Posterior cingulate gyrus (tissue), 11 donors: ENCODE measurements around the gene INPP4A.
"Not testable (repeated sequence)": the region's sequence is repeated elsewhere in the genome, so short reads cannot be mapped to it uniquely, and the experiment has no call there.

ENCODE experiments used
- DNase-seq, 10 donors: peaks; one replicate each; pipeline versions ENCODE4 v3.0.0 to v3.0.0-alpha.2; 2020 to 2021; ENCODE audit warnings: mixed read lengths in 3 of 10
- intact Hi-C: fragments of 100-400 bp; cut with DNase I; formaldehyde crosslinking; loops from one replicate; pipeline ENCODE4 v1.15.1; 2023

Gene INPP4A

DNA sequence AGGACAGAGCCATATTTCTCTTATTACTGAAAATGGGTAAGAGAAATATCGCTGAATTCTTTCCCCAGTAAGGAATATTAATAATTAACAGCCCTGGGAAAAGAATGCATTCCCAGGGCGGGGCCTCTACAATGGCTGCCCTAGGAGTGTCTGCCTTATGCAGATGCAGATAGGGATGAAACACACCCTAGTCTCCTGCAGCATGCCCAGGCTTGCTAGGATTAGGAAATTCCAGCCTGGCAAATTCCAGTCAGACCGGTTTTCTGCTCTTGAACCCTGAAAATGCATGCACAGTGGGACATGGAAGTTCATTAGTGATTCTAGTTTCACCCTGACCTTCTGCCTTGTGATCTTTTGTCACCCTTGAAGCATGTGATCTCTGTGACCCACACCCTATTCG, 9.0 kb upstream of the INPP4A start:
- intact Hi-C loops, DNase-seq: not testable (repeated sequence)

- intact Hi-C loops: no loop called here
- no peak for DNase-seq
Measured at GRCh38 chr2:98436734-98437133, 7.9 kb upstream of the INPP4A start.

GRCh38 chr2:98438190-98439133, 6.2 kb upstream of the INPP4A start:
- intact Hi-C loops: no loop called here
- DNase-seq: no peak

DNA sequence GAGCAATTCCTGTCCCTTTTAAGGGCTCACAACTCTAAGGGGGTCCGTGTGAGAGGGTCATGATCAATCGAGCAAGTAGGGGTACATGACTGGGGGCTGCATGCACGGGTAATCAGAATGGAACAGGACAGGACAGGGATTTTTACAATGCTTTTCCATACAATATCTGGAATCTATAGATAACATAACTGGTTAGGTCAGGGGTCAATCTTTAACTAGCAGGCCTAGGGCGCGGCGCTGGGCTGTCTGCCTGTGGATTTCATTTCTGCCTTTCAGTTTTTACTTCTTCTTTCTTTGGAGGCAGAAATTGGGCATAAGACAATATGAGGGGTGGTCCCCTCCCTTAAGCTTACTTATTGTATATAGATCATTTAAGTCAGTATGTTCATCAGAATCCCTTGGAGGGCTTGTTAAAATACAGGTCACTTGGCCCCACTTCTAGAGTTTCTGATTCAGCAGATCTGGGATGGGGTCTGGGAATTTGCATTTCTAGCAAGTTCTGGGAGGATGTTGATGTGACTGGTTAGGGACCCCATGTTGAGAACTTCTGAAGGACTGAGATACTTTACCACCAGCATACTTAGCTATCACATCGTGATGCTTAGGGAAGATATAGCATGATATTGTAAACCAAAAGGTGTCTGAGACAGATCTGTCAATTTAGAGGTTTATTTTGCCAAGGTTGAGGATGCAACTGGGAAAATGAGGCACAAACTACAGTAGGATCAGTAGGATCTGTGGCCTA, 2.8 kb upstream of the INPP4A start:
- no peak for DNase-seq
- intact Hi-C loops: no loop called here

DNA sequence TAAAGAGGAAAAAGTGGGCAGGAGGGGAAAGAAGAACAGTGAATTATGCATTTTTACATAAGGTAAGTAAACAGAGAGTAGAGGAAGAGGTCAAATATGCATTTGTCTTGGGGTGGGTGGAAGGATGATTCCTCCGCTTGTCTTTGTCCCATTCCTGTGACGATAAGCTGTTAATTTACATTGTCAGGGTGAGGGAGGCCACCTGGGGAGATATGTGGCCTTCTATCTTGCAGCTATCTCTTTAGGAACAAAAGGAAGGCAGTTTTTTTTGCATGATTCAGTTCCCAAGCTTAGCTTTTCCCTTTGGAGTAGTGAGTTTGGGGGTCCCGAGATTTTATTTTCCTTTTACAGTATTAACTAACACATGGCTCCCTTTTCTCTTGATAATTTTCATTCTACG, 2.2 kb upstream of the INPP4A start:
- no peak for DNase-seq
- intact Hi-C loops: no loop called here

DNA sequence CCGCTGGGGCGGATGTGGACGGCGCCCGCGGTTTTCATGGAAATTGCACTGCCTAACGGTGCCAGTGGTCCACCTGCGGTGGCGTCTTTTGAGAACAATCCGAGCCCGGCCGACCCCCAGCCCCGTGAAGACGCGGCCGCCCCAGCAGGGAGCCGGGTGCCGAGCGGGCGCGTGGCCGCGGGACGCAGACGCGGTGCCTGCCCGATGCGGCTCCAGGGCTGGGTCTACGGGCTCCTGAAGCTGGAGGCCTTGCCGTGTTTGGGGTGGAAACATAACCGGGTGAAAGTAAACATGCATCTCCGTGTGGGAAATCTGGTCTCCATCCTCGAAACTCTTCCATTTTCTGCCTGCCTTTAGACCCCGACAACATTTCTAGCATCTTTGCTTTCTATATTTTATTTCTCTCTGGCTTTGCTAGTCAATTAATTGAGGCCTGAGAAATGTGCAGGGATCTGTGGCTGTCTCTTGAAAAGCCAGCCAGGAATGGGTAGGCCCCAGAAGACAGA, 572 bp downstream of the INPP4A start:
- DNase-seq: peak in 9 of 10 donors; percentile 14 to 90 (median 31)
- intact Hi-C loops: no loop called here

GRCh38 chr2:98445683-98446581, 1.3 kb downstream of the INPP4A start:
- DNase-seq: peak in 6 of 10 donors; percentile 24 to 88 (median 50)
- intact Hi-C loops: no loop called here

DNA sequence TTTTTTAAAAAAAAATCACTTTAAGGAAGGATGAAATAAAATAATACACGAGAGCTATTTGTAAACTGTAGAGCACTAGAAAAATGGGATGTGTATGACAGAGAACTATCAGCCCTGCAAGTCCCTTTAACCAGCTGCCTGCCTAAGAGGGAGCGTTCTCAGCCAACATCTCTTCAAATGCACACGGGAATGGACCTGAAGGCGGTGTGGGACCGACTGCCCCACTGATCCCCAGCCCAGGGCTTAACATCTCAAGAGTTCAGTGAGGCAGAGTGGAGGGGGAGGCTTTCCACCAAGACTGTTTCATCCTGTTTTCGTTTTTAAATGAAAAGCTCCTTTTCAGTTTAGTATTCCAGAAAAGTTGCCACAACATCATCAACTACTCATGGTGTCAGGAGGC, 2.2 kb downstream of the INPP4A start:
- intact Hi-C loops: no loop called here

GRCh38 chr2:98448441-98449145, 3.9 kb downstream of the INPP4A start:
- intact Hi-C loops: no loop called here
- DNase-seq: no peak

More for the DNA sequence above, 2.2 kb downstream of the INPP4A start:
- DNase-seq: no peak

DNA sequence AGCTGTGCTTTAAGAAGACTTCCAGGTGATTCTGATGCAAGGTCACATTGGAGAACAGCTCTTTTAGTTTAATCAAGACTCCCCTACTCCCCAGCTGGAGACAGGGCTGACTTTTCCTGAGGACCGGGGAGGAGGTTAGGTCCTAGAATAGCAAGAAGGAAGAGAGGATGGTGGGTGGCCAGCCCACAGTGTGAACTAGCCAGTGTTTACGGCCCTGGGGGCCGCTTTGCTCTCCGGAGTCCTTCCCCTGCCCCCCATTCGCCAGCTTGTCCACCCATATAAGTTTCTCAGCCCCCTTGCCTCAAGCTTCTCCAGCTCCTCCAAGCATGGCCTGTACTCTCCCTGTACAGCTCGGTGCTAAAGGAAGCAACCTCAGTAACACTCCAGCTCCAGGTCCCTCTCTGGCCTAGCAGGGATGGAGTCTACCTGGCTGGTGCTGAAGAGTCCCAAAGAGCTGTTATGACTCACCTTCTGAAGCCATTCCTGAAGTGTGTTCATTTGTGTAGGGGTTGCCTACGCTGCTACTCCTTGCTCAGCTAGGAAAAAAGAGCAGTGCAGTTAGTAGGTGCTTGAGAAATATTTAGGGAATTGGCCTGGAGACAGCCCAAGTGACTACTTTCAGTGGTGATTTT, 7.9 kb downstream of the INPP4A start:
- peak in 1 of 10 donors; percentile 35 for DNase-seq
- intact Hi-C loops: no loop called here

DNA sequence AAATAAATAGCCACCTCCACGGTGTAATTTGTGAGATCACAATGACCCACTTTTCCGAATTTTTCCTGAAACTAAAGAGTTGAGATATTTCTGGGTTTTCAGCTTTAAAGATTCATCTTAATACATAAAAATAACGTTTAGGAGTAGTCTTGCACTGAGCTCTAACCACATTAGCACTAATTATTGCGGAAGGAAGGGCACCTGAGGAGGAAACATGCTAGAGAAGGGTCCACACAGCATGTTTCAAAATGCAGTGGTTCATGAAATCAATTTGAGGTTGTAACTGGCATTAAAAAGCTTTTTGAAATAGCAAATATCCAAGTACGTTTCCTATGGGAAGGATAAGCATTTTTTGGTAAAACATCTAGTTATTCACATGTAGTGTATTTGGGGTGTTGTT, 8.4 kb downstream of the INPP4A start:
- intact Hi-C loops: no loop called here
- no peak for DNase-seq

GRCh38 chr2:98453531-98453930, 8.9 kb downstream of the INPP4A start:
- DNase-seq: peak in 1 of 10 donors; percentile 48

GRCh38 chr2:98454073-98454472, 9.4 kb downstream of the INPP4A start:
- intact Hi-C loops: no loop called here
- no peak for DNase-seq

More at GRCh38 chr2:98453531-98453930, 8.9 kb downstream of the INPP4A start:
- intact Hi-C loops: no loop called here

GRCh38 chr2:98454500-98455235, 10.0 kb downstream of the INPP4A start:
- intact Hi-C loops: no loop called here

GRCh38 chr2:98455494-98455976, 10.9 kb downstream of the INPP4A start:
- intact Hi-C loops: no loop called here
- DNase-seq: peak in 1 of 10 donors; percentile 38

More at GRCh38 chr2:98454500-98455235, 10.0 kb downstream of the INPP4A start:
- DNase-seq: no peak

GRCh38 chr2:98457045-98457696, 12.5 kb downstream of the INPP4A start:
- no peak for DNase-seq
- intact Hi-C loops: no loop called here

- intact Hi-C loops: no loop called here
- DNase-seq: no peak
Measured at GRCh38 chr2:98458207-98458606, 13.5 kb downstream of the INPP4A start.
